Testis (tissue), 2 donors: ENCODE measurements around the gene IWS1.

Experiments used
- CTCF ChIP-seq, 3 experiments: fragments of 450-650 bp in 2 of 3; fragments of 200-600 bp in 1 of 3; sonication (generic) in 1 of 3; IDR thresholded peaks; one replicate each; pipeline ENCODE4 v1.5.1; 2016 to 2019; ENCODE audit warnings: antibody characterized with exemption in 3 of 3, mild to moderate bottlenecking in 2 of 3, moderate library complexity in 1 of 3
- POLR2A ChIP-seq: fragments of 450-650 bp; IDR thresholded peaks from one replicate; pipeline ENCODE4 v1.6.1; 2017; ENCODE audit warnings: antibody characterized with exemption, mild to moderate bottlenecking, moderate library complexity

GRCh38 chr2:127515383-127515915 is 10.8 kb downstream of the IWS1 start:
- TF ChIP-seq POLR2A (no peak), CTCF (IDR thresholded peaks at IDR 0.05) (no peak)
